NT2/D1 (cell line): Measurements from ENCODE around the gene MVK.

Experiments used
- SUZ12 ChIP-seq: IDR thresholded peaks from 2 replicates; pipeline ENCODE4 v1.6.1; 2011; ENCODE audit not compliant: insufficient read length, insufficient read depth; ENCODE audit errors: extremely low read depth
- YY1 ChIP-seq: IDR thresholded peaks from 2 replicates; pipeline ENCODE4 v1.6.1; 2011; ENCODE audit not compliant: insufficient read length, insufficient read depth
- ZNF274 ChIP-seq: IDR thresholded peaks from 2 replicates; pipeline ENCODE4 v1.6.1; 2011; ENCODE audit warnings: mild to moderate bottlenecking, low read depth, low read length

GRCh38 chr12:109579639-109580038 lies 6.0 kb downstream of the MVK start:
- TF ChIP-seq YY1 (no peak), ZNF274 (no peak), SUZ12 (no peak)
